GM12891 (cell line): ENCODE measurements around the gene GPR15LG.

Experiments
- POLR2A ChIP-seq: IDR thresholded peaks from 2 replicates; pipeline ENCODE4 v1.6.1; 2011; ENCODE audit warnings: low read depth, low read length, control low read depth
- POLR2AphosphoS5 ChIP-seq: IDR thresholded peaks from 2 replicates; pipeline ENCODE4 v1.6.1; 2011; ENCODE audit warnings: low read depth, low read length, control low read depth
- POU2F2 ChIP-seq: IDR thresholded peaks from 2 replicates; pipeline ENCODE4 v1.6.1; 2011; ENCODE audit warnings: low read depth, mild to moderate bottlenecking, control low read depth, low read length, moderate library complexity
- SPI1 ChIP-seq: IDR thresholded peaks from 2 replicates; pipeline ENCODE4 v1.6.1; 2011; ENCODE audit warnings: low read depth, low read length, control low read depth
- TAF1 ChIP-seq: IDR thresholded peaks from 2 replicates; pipeline ENCODE4 v1.6.1; 2011; ENCODE audit warnings: low read depth, low read length, control low read depth

DNA sequence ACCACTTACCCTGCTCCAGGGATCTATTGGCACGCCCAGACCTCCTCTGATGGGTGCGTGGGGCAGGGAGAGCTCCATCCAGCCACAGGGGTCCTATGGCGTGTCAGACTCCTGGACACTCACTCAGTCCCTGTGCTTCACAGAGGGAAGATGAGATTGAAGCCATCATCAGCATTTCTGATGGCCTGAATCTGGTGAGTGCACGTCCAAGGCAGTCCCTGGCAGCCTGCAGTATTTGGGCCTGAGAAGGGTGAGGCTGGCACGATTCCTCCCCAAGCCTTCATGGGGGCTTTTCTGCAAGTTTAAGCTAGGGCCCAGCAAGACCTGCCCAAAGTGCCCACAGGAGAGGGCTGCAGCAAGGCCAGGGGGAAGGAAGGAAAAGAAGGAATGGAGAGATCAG, 24.0 kb downstream of the GPR15LG start:
- TF ChIP-seq POLR2A (no peak), POLR2AphosphoS5 (no peak), TAF1 (no peak), POU2F2 (no peak), SPI1 (no peak)
